Transverse colon (tissue), 4 donors: ENCODE measurements around the gene USP6.

Source experiments
- CTCF ChIP-seq, 5 experiments: fragments of 200-600 bp in 3 of 5; fragments of 450-650 bp in 2 of 5; sonication (generic) in 3 of 5; IDR thresholded peaks; 1 replicate in 2 of 5; 2 replicates in 3 of 5; pipeline ENCODE4 v1.5.1; 2016 to 2017; ENCODE audit warnings: antibody characterized with exemption in 5 of 5, inconsistent platforms in 3 of 5, mild to moderate bottlenecking in 2 of 5, moderate library complexity in 1 of 5
- EP300 ChIP-seq: sonication (generic); formaldehyde crosslinking; IDR thresholded peaks from one replicate; pipeline ENCODE4 v1.6.1; 2017; ENCODE audit warnings: antibody characterized with exemption, low read depth
- POLR2AphosphoS5 ChIP-seq, 3 donors: sonication (generic); formaldehyde crosslinking; IDR thresholded peaks; one replicate each; pipeline ENCODE4 v1.6.1; 2016; ENCODE audit warnings: antibody characterized with exemption in 3 of 3

GRCh38 chr17:5133311-5133710, 17.5 kb downstream of the USP6 start:
- no peak for TF ChIP-seq CTCF (IDR thresholded peaks at IDR 0.05)
- TF ChIP-seq POLR2AphosphoS5 (IDR thresholded peaks at IDR 0.05) = no peak
- TF ChIP-seq EP300 = no peak
